Measurements from ENCODE around the gene APP.

Gene APP

DNA sequence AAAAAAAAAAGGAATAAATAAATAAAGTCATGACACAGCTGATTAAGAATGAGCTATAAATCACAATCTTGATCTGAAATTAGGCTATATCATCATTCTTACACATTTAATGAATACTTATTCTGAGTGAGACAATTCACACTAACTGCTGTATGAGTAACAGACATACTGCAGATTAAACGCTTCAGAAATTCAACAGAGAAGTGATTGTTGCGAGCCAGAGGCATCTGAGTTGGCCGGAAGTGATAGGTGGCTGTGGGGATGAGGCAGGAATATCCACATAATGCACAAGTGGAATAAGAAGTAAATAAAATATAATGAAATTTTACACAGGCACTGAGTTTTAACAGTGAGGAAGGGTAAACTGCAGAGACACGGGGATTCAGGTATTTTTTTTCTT is 142.4 kb downstream of the APP start:
- no peak for TF ChIP-seq CEBPB (IDR thresholded peaks at IDR 0.05)

GRCh38 chr21:26027696-26028095 is 142.9 kb downstream of the APP start:
- TF ChIP-seq ZBTB7A (IDR thresholded peaks at IDR 0.05; ENCODE audit: low read depth): no peak
- no peak for TF ChIP-seq RAD21 (IDR thresholded peaks at IDR 0.05; ENCODE audit: low read depth)
- TF ChIP-seq TEAD4 (IDR thresholded peaks at IDR 0.05): no peak
- TF ChIP-seq EGR1 (IDR thresholded peaks at IDR 0.05): no peak
- TF ChIP-seq EP300 (IDR thresholded peaks at IDR 0.05; ENCODE audit: borderline replicate concordance): no peak
- TF ChIP-seq MAX (IDR thresholded peaks at IDR 0.05): no peak
- TF ChIP-seq, protein P1, sequence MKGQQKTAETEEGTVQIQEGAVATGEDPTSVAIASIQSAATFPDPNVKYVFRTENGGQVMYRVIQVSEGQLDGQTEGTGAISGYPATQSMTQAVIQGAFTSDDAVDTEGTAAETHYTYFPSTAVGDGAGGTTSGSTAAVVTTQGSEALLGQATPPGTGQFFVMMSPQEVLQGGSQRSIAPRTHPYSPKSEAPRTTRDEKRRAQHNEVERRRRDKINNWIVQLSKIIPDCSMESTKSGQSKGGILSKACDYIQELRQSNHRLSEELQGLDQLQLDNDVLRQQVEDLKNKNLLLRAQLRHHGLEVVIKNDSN (IDR thresholded peaks at IDR 0.05): no peak
- TF ChIP-seq CEBPB (IDR thresholded peaks at IDR 0.05): no peak
- TF ChIP-seq FOXM1 (IDR thresholded peaks at IDR 0.05; ENCODE audit: borderline replicate concordance, low read depth): no peak

DNA sequence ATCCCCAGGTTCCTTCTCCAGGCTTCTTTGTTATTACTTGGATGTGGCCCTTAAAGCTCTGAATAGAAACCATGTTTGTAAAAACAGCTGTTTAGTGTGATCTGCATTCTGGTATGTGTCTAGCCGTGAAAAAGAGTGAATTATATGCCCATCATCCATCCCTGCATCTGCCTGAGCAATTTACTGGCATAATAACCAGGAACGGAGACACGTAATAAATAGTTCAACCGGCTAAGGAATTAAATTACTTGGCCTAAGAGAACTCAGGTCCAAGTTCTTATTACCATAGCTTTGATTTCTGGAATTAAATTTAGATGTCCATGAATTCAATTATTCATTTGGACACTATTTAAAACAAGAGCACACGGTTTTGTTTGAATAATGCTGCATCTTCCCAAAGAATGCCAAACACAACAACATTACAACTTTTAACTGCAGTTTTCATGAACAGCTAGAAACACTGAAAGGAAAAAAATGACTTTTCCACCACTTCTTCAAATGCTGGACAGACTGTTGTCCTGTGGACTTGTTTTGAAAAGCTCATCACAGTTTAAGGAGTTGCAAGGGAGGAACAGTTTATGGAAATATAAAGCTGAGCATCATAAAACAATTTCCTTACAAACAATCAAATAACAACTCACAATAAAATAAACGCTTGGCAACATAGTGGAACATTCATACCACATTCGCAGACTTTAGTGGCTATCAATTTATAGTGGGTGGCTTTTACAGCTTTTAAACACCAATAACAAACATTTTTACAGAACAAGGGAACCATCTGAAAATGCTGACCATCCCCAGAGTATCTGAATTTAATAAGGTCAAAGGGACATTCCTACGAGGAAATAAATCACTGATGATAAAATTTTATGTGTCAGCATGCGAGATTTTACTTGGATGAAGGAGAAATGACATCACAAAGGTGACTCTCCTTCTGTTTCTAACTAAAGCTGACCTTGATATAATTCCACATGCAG is 144.7 kb downstream of the APP start:
- TF ChIP-seq CEBPB (IDR thresholded peaks at IDR 0.05) (no peak), RAD21 (IDR thresholded peaks at IDR 0.05; ENCODE audit: low read depth) (no peak), MAX (IDR thresholded peaks at IDR 0.05) (no peak), ZBTB7A (IDR thresholded peaks at IDR 0.05; ENCODE audit: low read depth) (no peak), FOXM1 (IDR thresholded peaks at IDR 0.05; ENCODE audit: borderline replicate concordance, low read depth) (no peak), NFIC (IDR thresholded peaks at IDR 0.05) (no peak), CREB1 (IDR thresholded peaks at IDR 0.05; ENCODE audit: low read depth) (no peak), TEAD4 (IDR thresholded peaks at IDR 0.05) (no peak), EP300 (IDR thresholded peaks at IDR 0.05; ENCODE audit: borderline replicate concordance) (no peak), YY1 (IDR thresholded peaks at IDR 0.05; ENCODE audit: low read depth) (no peak), EGR1 (IDR thresholded peaks at IDR 0.05) (no peak), TAF1 (IDR thresholded peaks at IDR 0.05; ENCODE audit: low read depth) (no peak), REST (IDR thresholded peaks at IDR 0.05; ENCODE audit: low read depth) (no peak), TCF12 (IDR thresholded peaks at IDR 0.05; ENCODE audit: low read depth) (no peak)
- TF ChIP-seq, protein P1 (IDR thresholded peaks at IDR 0.05): no peak

GRCh38 chr21:26020510-26020909 is 150.1 kb downstream of the APP start:
- TF ChIP-seq TCF12 (IDR thresholded peaks at IDR 0.05; ENCODE audit: low read depth): no peak
- TF ChIP-seq TEAD4 (IDR thresholded peaks at IDR 0.05): no peak
- TF ChIP-seq, protein P1 (IDR thresholded peaks at IDR 0.05): no peak
- TF ChIP-seq MAX (IDR thresholded peaks at IDR 0.05): no peak
- no peak for TF ChIP-seq CREB1 (IDR thresholded peaks at IDR 0.05; ENCODE audit: low read depth)
- no peak for TF ChIP-seq ZBTB7A (IDR thresholded peaks at IDR 0.05; ENCODE audit: low read depth)
- TF ChIP-seq FOXM1 (IDR thresholded peaks at IDR 0.05; ENCODE audit: borderline replicate concordance, low read depth): no peak
- no peak for TF ChIP-seq TAF1 (IDR thresholded peaks at IDR 0.05; ENCODE audit: low read depth)
- no peak for TF ChIP-seq CEBPB (IDR thresholded peaks at IDR 0.05)
- no peak for TF ChIP-seq NFIC (IDR thresholded peaks at IDR 0.05)

DNA sequence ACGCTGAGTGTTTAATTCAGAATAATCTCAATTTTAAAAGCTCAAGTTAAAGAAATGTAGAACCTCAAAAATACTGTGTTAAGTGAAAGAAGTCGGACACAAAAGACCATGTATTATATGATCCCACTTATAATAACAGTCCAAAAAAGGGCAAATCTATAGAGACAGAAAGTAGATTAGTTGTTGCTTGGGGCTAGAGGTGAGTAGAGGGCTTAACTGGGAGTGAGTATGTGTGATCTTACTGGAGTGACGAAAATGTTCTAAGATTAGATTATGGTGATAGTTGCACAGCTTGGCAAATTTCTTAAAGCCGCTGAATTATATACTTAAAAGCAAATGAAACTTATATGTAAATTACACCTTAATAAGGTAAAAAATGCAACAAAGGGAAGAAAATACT is 150.5 kb downstream of the APP start:
- TF ChIP-seq CREB1 (IDR thresholded peaks at IDR 0.05; ENCODE audit: low read depth): no peak
- TF ChIP-seq CEBPB (IDR thresholded peaks at IDR 0.05): no peak
- TF ChIP-seq TCF12 (IDR thresholded peaks at IDR 0.05; ENCODE audit: low read depth): no peak
- TF ChIP-seq REST (IDR thresholded peaks at IDR 0.05; ENCODE audit: low read depth): no peak
- no peak for TF ChIP-seq TEAD4 (IDR thresholded peaks at IDR 0.05)
- no peak for TF ChIP-seq EGR1 (IDR thresholded peaks at IDR 0.05)
- TF ChIP-seq MAX (IDR thresholded peaks at IDR 0.05): no peak
- no peak for TF ChIP-seq TAF1 (IDR thresholded peaks at IDR 0.05; ENCODE audit: low read depth)
- no peak for TF ChIP-seq RAD21 (IDR thresholded peaks at IDR 0.05; ENCODE audit: low read depth)
- TF ChIP-seq EP300 (IDR thresholded peaks at IDR 0.05; ENCODE audit: borderline replicate concordance): no peak
- TF ChIP-seq, protein P1 (IDR thresholded peaks at IDR 0.05): no peak

Data from Ishikawa (cell line).